ENCODE measurements around the gene SNRPD3.
"Not testable (repeated sequence)": the region's sequence is repeated elsewhere in the genome, so short reads cannot be mapped to it uniquely, and the experiment has no call there.

Gene SNRPD3

GRCh38 chr22:24535348-24535747 lies 20.5 kb upstream of the SNRPD3 start:
- no peak for DNase-seq

GRCh38 chr22:24536089-24536488 lies 19.7 kb upstream of the SNRPD3 start:
- DNase-seq = no peak

- DNase-seq = no peak
These were observed 15.3 kb upstream of the SNRPD3 start for GRCh38 chr22:24540470-24540869.

GRCh38 chr22:24541681-24542515 lies 13.9 kb upstream of the SNRPD3 start:
- no peak for DNase-seq

GRCh38 chr22:24542641-24543040 lies 13.2 kb upstream of the SNRPD3 start:
- DNase-seq = no peak

- no peak for DNase-seq
These were observed 12.6 kb upstream of the SNRPD3 start for GRCh38 chr22:24543185-24543601.

- no peak for DNase-seq
These were observed 12.0 kb upstream of the SNRPD3 start for GRCh38 chr22:24543679-24544243.

- DNase-seq = no peak
These were observed 7.0 kb upstream of the SNRPD3 start for GRCh38 chr22:24548812-24549211.

GRCh38 chr22:24550028-24550901 lies 5.5 kb upstream of the SNRPD3 start:
- DNase-seq = no peak

GRCh38 chr22:24550902-24551435 lies 4.8 kb upstream of the SNRPD3 start:
- no peak for DNase-seq

GRCh38 chr22:24552503-24553286 lies 3.1 kb upstream of the SNRPD3 start:
- not testable (repeated sequence) for DNase-seq

- no peak for DNase-seq
These were observed 2.0 kb upstream of the SNRPD3 start for GRCh38 chr22:24553597-24554312.

- DNase-seq = peak; percentile 15
These were observed 1.3 kb upstream of the SNRPD3 start, which contains the start of gene GUCD1 for GRCh38 chr22:24554313-24555164. Gene GUCD1 (minus strand): TSS chr22:24555138. CDS start chr22:24554991, 147 bp downstream.

- no peak for DNase-seq
These were observed 3.7 kb downstream of the SNRPD3 start for GRCh38 chr22:24559471-24559870.

GRCh38 chr22:24563246-24563645 lies 7.4 kb downstream of the SNRPD3 start:
- no peak for DNase-seq

GRCh38 chr22:24564376-24565058 lies 8.7 kb downstream of the SNRPD3 start:
- no peak for DNase-seq

GRCh38 chr22:24565077-24565476 lies 9.3 kb downstream of the SNRPD3 start:
- no peak for DNase-seq

- DNase-seq = no peak
These were observed 11.2 kb downstream of the SNRPD3 start for GRCh38 chr22:24566899-24567511.

- no peak for DNase-seq
These were observed 11.9 kb downstream of the SNRPD3 start for GRCh38 chr22:24567668-24568067.

GRCh38 chr22:24571266-24571665 lies 15.5 kb downstream of the SNRPD3 start:
- DNase-seq = no peak

Data from activated CD4-positive, alpha-beta T cell treated with anti-CD3 and anti-CD28 coated beads for 1 hour (primary cell).